ENCODE data around the gene SFMBT2. TPM values are rescaled to one million over a fixed set of nuclear protein-coding genes. Genes with fewer than 3 reads are reported as not detected.

SFMBT2 gene
- total RNA-seq, 4 donors from 2014 or later = 1.2 to 5.5 (median 3.2) TPM

DNA sequence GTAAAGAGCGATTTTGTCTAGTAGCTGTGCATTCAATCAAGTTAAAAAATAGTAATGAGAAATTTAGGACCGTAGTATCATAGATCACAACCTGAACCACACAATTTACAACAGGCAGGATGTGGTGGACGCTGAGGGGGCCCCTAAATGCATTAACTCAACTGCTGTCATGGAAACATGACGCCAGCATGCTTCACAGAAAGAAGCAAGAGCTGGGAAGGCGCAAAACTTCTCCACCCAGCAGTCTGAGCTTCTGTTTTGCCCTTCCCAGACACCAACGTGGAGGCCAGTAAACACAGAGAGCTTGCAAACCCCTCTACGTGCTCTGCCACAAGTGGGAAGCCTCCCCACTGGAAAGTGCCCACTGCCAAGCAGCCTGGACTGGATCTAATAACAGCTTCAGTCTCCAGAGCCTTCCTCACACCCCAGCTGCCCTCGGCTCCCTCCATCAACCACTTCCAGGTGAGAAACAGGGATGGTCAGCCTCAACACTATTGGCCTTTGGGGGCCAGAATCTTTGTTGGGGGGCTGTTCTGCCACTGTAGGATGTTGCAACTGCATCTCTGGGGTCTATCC lies 151.8 kb downstream of the SFMBT2 start:
- no peak overlapping the region for H3K27ac ChIP-seq
- no peak for TF ChIP-seq POLR2AphosphoS5 (IDR thresholded peaks at IDR 0.05)
- TF ChIP-seq, protein P1, sequence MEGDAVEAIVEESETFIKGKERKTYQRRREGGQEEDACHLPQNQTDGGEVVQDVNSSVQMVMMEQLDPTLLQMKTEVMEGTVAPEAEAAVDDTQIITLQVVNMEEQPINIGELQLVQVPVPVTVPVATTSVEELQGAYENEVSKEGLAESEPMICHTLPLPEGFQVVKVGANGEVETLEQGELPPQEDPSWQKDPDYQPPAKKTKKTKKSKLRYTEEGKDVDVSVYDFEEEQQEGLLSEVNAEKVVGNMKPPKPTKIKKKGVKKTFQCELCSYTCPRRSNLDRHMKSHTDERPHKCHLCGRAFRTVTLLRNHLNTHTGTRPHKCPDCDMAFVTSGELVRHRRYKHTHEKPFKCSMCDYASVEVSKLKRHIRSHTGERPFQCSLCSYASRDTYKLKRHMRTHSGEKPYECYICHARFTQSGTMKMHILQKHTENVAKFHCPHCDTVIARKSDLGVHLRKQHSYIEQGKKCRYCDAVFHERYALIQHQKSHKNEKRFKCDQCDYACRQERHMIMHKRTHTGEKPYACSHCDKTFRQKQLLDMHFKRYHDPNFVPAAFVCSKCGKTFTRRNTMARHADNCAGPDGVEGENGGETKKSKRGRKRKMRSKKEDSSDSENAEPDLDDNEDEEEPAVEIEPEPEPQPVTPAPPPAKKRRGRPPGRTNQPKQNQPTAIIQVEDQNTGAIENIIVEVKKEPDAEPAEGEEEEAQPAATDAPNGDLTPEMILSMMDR (IDR thresholded peaks at IDR 0.05) = no peak
- no peak for TF ChIP-seq EP300 (IDR thresholded peaks at IDR 0.05)
- TF ChIP-seq POLR2A (IDR thresholded peaks at IDR 0.05) = no peak
- 82% methylated on average over 8 of the region's 8 CpGs for WGBS

DNA sequence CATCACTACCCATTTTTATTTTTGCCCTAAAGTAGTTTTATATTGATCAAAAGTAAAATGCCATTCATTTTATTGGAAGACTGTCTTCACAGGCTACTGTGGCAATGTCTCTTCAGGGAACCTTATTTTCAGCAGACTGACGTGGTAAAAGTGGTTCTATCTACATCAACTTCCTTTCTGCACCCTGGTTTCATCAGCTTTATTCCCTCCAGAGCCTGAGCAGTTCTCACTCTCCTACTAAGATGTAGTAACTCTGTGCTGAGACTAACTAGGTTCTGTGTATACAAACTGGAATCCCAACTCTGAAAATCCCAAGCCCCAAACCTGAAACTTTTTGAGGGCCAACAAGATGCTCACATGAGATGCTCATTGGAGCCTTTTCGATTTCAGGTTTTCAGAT lies 155.3 kb downstream of the SFMBT2 start:
- no peak overlapping the region for H3K4me3 ChIP-seq
- H3K9me3 ChIP-seq = no peaks in the 10 kb centered on the region
- no peak overlapping the region for H3K27ac ChIP-seq
- TF ChIP-seq POLR2AphosphoS5 (IDR thresholded peaks at IDR 0.05) = no peak
- no peak for TF ChIP-seq EP300 (IDR thresholded peaks at IDR 0.05)
- no peak for TF ChIP-seq POLR2A (IDR thresholded peaks at IDR 0.05)
- TF ChIP-seq, protein P1 (IDR thresholded peaks at IDR 0.05) = no peak
- no peak for DNase-seq (ENCODE audit: low spot score in 2 of 2)
- WGBS = 74% methylated on average over 2 of the region's 2 CpGs
- H3K36me3 ChIP-seq = no peaks in the 10 kb centered on the region
- H3K27me3 ChIP-seq = no peaks in the 10 kb centered on the region
- H3K4me1 ChIP-seq = peaks cover under 1% of the 10 kb centered on the region

More for the DNA sequence above, 151.8 kb downstream of the SFMBT2 start:
- Histone ChIP-seq H3K27me3 (no peaks in the 10 kb centered on the region), H3K4me3 (no peak overlapping the region), H3K9me3 (no peaks in the 10 kb centered on the region), H3K4me1 (peaks cover 5% of the 10 kb centered on the region), H3K36me3 (no peaks in the 10 kb centered on the region)
- no peak for DNase-seq (ENCODE audit: low spot score in 2 of 2)

DNA sequence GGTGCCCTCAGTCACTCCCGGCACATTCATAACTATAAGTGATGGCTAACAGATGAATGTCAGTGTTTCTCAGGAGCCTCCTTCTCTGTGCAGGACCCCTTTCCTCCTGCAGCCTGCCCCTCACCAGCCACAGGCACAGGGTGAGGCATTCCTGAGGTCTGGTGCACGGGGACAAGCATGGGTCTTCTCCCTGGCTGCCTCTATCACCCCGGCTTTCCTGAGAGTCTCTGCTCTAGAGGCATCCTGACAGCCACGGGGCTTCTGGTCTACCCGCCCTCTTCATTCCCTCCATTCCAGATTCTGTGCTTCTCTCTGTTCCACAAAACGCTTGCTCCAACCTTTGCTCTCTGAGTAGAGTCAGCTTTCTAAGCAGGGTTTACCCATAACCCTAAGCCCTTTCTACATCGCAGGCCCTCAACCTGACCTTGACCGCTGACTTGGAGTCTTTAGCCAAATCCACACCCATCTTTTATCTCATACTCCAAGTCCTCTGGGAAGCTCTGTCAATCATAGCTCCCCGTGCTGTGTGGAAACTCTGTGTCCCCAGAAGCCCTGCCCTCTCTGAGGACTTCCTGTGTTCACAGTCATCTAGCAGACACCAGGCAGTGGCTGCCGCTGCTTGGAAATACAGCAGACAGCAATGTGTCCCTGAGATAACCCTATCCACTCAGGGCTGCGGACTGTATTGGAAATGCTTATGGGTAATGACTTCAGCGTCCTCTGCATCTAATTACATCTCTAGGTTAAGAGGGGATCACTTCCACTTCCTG lies 159.0 kb downstream of the SFMBT2 start:
- Histone ChIP-seq H3K27me3 (no peaks in the 10 kb centered on the region), H3K4me3 (no peak overlapping the region), H3K36me3 (no peaks in the 10 kb centered on the region), H3K4me1 (no peaks in the 10 kb centered on the region), H3K27ac (no peak overlapping the region), H3K9me3 (no peaks in the 10 kb centered on the region)
- TF ChIP-seq, protein P1 (IDR thresholded peaks at IDR 0.05) = no peak
- no peak for TF ChIP-seq EP300 (IDR thresholded peaks at IDR 0.05)
- TF ChIP-seq POLR2AphosphoS5 (IDR thresholded peaks at IDR 0.05) = no peak
- TF ChIP-seq POLR2A (IDR thresholded peaks at IDR 0.05) = no peak
- WGBS = 87% methylated on average over 11 of the region's 12 CpGs
- DNase-seq (ENCODE audit: low spot score in 2 of 2) = no peak

DNA sequence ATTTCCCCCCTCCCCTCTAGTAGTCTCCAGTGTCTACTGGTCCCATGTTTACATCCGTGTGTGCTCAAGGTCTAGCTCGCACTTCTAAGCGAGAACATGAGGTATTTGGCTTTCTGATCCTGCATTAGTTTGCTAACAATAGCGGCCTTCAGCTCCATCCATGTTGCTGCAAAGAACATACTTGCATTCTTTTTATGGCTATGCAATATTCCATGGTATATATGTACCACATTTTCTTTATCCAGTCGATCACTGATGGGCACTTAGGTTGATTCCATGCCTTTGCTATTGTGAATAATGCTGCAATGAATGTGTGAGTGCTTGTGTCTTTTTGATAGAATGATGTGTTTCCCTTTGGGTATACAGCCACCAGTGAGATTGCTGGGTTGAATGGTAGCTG lies 160.6 kb downstream of the SFMBT2 start:
- H3K9me3 ChIP-seq = no peaks in the 10 kb centered on the region
- 96% methylated on average over 5 of the region's 5 CpGs for WGBS

More for the DNA sequence above, 160.6 kb downstream of the SFMBT2 start:
- TF ChIP-seq, protein P1 (IDR thresholded peaks at IDR 0.05) = no peak
- TF ChIP-seq POLR2A (IDR thresholded peaks at IDR 0.05) (no peak), POLR2AphosphoS5 (IDR thresholded peaks at IDR 0.05) (no peak), EP300 (IDR thresholded peaks at IDR 0.05) (no peak)
- no peaks in the 10 kb centered on the region for H3K36me3 ChIP-seq
- no peak overlapping the region for H3K4me3 ChIP-seq
- no peak overlapping the region for H3K27ac ChIP-seq
- H3K4me1 ChIP-seq = no peaks in the 10 kb centered on the region
- H3K27me3 ChIP-seq = no peaks in the 10 kb centered on the region
- no peak for DNase-seq (ENCODE audit: low spot score in 2 of 2)

All from suprapubic skin (tissue), 4 donors.